Stimulated activated effector memory CD8-positive, alpha-beta T cell treated with anti-CD3 and anti-CD28 coated beads, Interleukin-12 subunit alpha, Interleukin-12 subunit beta, amount 100 ng/mL, for 72 hours (primary cell): ENCODE measurements around the gene THSD4.
"Not testable (repeated sequence)": the region's sequence is repeated elsewhere in the genome, so short reads cannot be mapped to it uniquely, and the experiment has no call there.

Experiments
- ATAC-seq: fragments of 150-1000 bp; cut with Tn5 transposase; 2 replicates; pipeline ENCODE4 v1.10.0; 2021
- DNase-seq, 2 donors: peaks; one replicate each; pipeline ENCODE4 v3.0.0; 2021 to 2022; ENCODE audit warnings: low spot score in 2 of 2
- H3K27ac Mint-ChIP-seq: one replicate; pipeline ENCODE4 v1.8.0; 2022; ENCODE audit warnings: mild to moderate bottlenecking, mixed read lengths
- H3K36me3 Mint-ChIP-seq: one replicate; pipeline ENCODE4 v1.8.0; 2022; ENCODE audit warnings: mild to moderate bottlenecking, mixed read lengths
- H3K4me1 Mint-ChIP-seq: one replicate; pipeline ENCODE4 v1.8.0; 2022; ENCODE audit warnings: mixed read lengths
- H3K4me3 Mint-ChIP-seq: one replicate; pipeline ENCODE4 v1.8.0; 2022; ENCODE audit warnings: mild to moderate bottlenecking, mixed read lengths
- H3K9me3 Mint-ChIP-seq: one replicate; pipeline ENCODE4 v1.8.0; 2022; ENCODE audit warnings: mixed read lengths

Gene THSD4

DNA sequence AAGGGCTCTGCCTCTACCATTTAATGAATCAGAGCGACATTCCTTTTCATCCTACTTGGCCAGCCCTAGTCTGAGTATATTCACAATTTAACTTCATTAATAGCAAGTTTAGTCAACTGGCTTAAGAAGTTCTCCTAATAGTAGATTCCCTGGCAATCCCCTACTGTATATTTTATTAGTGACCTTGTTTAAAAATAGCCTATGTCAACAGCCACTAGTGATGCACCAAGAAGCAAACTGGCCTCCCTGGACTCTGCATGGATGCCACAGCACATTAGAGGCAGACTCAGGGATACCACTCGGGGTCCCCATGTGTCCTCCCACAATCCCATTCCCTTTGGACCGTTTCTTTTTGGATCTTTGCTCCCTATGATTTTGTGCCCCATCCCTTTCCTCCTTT is 83.6 kb downstream of the THSD4 start:
- H3K4me1 Mint-ChIP-seq, result no peaks in the 10 kb centered on the region
- H3K4me3 Mint-ChIP-seq, result no peak overlapping the region
- DNase-seq (no peak), ATAC-seq (no peak)
- no peaks in the 10 kb centered on the region for H3K36me3 Mint-ChIP-seq
- peaks cover 3% of the 10 kb centered on the region for H3K9me3 Mint-ChIP-seq
- H3K27ac Mint-ChIP-seq, result no peak overlapping the region

DNA sequence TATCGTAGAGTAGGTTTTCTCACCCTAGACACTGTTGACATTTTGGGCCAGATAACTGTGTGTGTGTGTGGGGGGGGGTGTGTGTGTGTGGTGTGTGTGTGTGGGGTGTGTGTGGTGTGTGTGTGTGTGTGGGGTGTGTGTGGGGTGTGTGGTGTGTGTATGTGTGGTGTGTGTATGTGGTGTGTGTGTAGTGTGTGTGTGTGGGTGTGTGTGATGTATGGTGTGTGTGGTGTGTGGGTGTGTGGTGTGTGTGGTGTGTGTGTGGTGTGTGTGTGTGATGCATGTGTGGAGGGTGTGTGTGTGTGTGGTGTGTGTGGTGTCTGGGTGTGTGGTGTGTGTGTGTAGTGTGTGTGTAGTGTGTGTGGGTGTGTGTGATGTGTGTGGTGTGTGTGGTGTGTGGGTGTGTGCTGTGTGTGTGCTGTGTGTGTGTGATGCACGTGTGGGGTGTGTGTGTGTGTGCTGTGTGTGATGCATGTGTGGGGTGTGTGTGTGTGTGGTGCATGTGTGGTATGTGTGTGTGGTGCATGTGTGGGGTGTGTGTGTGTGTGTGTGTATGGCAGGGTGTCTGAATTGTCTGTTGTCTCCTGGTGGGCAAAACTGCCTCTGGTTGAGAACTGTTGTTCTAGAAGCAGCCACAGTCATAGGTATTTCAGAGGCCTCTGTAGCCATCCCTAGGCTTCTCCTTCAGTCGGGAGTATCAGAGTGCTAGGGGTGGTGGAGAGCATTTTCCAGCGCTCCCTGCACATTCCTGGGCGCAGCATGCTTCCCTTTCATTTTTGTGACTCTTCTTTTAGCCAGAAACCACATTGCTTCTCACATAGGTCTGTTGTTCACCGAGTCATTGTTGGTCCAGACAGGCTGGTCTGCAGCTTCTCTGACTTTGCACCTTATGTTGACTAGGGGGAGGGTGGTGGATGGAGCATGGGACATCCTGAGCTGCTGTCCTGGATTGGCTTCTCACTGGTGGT is 84.4 kb downstream of the THSD4 start:
- Mint-ChIP-seq H3K4me1 (no peaks in the 10 kb centered on the region), H3K27ac (no peak overlapping the region), H3K4me3 (no peak overlapping the region), H3K9me3 (peaks cover 3% of the 10 kb centered on the region), H3K36me3 (no peaks in the 10 kb centered on the region)
- no peak for DNase-seq
- no peak for ATAC-seq

DNA sequence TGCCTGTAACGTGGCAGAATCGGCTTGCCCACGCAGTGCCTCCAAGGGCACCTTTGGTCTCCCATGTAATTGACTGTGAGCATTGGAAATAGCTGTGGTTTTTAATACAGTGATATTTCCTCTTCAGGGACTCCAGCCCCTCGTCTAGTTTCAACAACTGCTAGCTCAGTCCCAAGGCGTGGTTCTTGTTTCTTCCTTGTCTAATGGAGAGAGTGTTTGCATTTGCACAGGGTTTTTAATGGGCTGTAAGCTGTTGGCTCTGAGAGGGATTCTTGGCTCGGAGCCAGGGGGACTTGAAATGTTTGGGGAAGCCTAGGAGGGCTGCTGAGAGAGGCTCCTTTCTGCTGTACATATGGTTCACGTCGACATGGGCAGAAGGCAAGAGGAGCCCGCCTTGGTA is 86.2 kb downstream of the THSD4 start:
- Mint-ChIP-seq H3K4me3 (no peak overlapping the region), H3K27ac (no peak overlapping the region), H3K36me3 (no peaks in the 10 kb centered on the region), H3K4me1 (no peaks in the 10 kb centered on the region), H3K9me3 (peaks cover 3% of the 10 kb centered on the region)
- DNase-seq, result no peak
- ATAC-seq, result no peak

GRCh38 chr15:71202712-71203111 is 87.4 kb downstream of the THSD4 start:
- H3K4me1 Mint-ChIP-seq, result no peaks in the 10 kb centered on the region
- ATAC-seq (no peak), DNase-seq (no peak)
- H3K4me3 Mint-ChIP-seq, result no peak overlapping the region
- no peaks in the 10 kb centered on the region for H3K36me3 Mint-ChIP-seq
- peaks cover 3% of the 10 kb centered on the region for H3K9me3 Mint-ChIP-seq
- H3K27ac Mint-ChIP-seq, result no peak overlapping the region

DNA sequence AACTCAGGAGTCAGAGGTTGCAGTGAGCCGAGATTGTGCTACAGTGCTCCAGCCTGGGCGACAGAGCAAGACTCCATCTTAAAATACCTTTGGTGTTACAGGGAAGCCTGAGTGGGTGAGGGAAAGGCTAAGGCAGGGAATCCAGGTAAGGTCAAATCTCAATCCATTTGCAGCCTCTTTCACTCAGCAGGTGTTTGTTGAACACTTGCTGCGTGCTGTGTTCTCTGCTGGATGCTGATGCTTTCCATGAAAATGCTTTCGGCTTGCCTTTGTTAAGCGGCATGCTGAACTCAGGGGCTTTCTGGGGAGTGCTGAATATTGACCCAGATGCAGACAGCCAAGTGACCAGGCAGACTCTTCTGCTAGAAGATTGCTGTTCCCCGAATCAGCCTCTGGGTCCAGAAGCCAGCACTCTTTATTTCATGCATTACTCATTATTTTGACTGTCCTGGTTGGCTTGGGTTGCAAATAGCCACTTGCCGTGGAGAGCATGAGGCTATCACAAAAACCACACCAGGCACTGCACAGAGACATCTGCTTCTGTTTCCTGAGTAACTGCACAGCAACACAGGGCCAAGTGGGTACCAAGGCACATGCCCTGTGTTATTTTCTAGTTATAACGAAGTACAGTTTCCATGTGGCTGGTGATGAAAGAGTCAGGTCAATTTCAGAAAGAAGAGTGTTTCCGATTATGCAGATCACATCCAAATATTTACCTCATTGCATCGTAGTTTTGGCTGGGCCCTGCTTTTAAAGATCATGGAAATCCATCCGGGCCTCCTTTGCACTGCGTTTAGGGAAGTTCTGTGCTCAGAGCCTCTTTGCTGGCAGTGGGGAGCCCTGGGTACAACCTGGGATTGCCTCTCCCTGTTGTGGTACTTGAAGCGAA is 88.6 kb downstream of the THSD4 start:
- H3K36me3 Mint-ChIP-seq, result no peaks in the 10 kb centered on the region
- H3K4me3 Mint-ChIP-seq, result no peak overlapping the region
- peaks cover 3% of the 10 kb centered on the region for H3K9me3 Mint-ChIP-seq
- DNase-seq (no peak), ATAC-seq (no peak)
- no peaks in the 10 kb centered on the region for H3K4me1 Mint-ChIP-seq
- H3K27ac Mint-ChIP-seq, result no peak overlapping the region

GRCh38 chr15:71207141-71207540 is 91.9 kb downstream of the THSD4 start:
- H3K9me3 Mint-ChIP-seq, result no peaks in the 10 kb centered on the region
- no peaks in the 10 kb centered on the region for H3K4me1 Mint-ChIP-seq
- DNase-seq (no peak), ATAC-seq (no peak)
- H3K27ac Mint-ChIP-seq, result no peak overlapping the region
- H3K4me3 Mint-ChIP-seq, result no peak overlapping the region
- H3K36me3 Mint-ChIP-seq, result no peaks in the 10 kb centered on the region

DNA sequence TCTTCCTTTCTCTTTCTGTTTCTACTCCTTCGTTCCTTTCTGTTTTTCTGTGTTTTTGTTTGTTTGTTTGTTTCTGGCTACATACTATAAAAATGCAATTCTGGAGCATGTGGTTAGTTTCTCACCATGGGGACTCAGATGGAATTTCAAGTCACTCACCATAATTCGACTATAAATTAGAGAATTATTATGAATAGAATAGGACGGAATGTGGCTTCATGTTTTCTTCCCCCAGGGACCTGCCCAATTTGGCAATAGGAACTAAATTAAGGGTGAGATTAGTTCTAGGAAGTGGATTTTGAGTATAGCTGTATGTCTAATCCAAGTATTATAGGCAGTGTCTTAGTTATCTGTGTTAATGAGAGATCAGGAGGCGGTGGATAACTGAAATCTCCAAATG is 96.9 kb downstream of the THSD4 start:
- no peaks in the 10 kb centered on the region for H3K36me3 Mint-ChIP-seq
- H3K27ac Mint-ChIP-seq, result no peak overlapping the region
- ATAC-seq (no peak), DNase-seq (no peak)
- no peak overlapping the region for H3K4me3 Mint-ChIP-seq
- no peaks in the 10 kb centered on the region for H3K9me3 Mint-ChIP-seq
- no peaks in the 10 kb centered on the region for H3K4me1 Mint-ChIP-seq

- ATAC-seq, H3K4me1 Mint-ChIP-seq, H3K4me3 Mint-ChIP-seq, H3K9me3 Mint-ChIP-seq, H3K36me3 Mint-ChIP-seq, DNase-seq, H3K27ac Mint-ChIP-seq: not testable (repeated sequence)
Observed at GRCh38 chr15:71213943-71214342, 98.7 kb downstream of the THSD4 start.

DNA sequence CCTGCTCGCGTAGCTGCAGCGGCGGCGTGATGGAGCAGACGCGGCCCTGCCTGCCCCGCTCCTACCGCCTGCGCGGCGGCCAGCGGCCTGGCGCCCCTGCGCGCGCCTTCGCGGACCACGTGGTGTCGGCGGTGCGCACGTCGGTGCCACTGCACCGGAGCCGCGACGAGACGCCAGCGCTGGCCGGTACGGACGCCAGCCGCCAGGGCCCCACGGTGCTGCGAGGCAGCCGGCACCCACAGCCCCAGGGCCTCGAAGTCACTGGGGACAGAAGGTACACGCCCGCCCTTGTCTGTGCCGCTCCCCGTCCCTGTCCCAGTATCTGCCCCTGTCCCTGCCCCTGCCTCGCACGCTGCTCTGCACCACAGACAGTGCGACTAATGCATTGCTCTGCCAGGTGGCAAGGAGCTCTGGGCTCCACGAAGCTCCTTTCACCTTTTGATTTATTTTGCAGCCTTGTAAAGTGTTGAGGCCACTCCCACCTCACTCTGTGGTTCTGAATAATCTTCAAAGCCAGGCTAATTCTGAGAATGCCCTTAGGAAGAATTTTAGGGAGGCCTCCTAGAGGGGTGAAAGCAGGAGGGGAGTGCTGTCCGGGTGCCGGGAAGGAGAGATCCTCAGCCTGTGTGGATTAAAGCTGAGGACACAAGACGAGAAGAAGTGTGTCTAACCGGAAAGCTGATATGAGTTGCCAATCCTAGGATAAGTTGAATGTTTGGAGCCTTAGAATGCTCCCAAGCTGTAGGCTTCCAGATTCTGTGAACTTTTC is 100.0 kb downstream of the THSD4 start:
- no peak overlapping the region for H3K27ac Mint-ChIP-seq
- no peak for DNase-seq
- H3K9me3 Mint-ChIP-seq, result no peaks in the 10 kb centered on the region
- H3K36me3 Mint-ChIP-seq, result no peaks in the 10 kb centered on the region
- H3K4me1 Mint-ChIP-seq, result no peaks in the 10 kb centered on the region
- H3K4me3 Mint-ChIP-seq, result no peak overlapping the region
- ATAC-seq, result no peak

GRCh38 chr15:71218272-71218805 is 103.1 kb downstream of the THSD4 start:
- H3K4me1 Mint-ChIP-seq, result no peaks in the 10 kb centered on the region
- no peak overlapping the region for H3K4me3 Mint-ChIP-seq
- no peak overlapping the region for H3K27ac Mint-ChIP-seq
- no peaks in the 10 kb centered on the region for H3K9me3 Mint-ChIP-seq
- H3K36me3 Mint-ChIP-seq, result no peaks in the 10 kb centered on the region
- ATAC-seq, result no peak
- no peak for DNase-seq

DNA sequence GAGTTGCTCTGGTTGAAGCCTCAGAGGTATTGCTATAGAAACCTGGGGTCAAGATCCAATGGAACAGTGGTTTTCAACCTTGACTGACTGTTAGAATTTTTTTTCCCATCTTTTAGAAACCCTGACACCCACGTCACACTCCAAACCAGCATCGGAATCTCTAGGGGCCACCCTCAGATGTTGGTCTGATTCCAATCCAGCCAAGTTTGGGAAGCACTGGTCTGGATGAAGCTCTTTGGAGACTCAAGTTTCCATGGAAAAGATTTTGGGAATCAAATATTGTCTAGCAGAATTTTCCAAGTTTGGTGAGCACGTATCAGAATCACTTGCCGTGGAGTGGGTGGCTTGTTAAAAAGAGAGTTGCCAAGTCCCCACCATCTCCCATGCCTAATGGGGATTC is 103.8 kb downstream of the THSD4 start:
- Mint-ChIP-seq H3K4me3 (no peak overlapping the region), H3K36me3 (no peaks in the 10 kb centered on the region), H3K9me3 (no peaks in the 10 kb centered on the region), H3K4me1 (no peaks in the 10 kb centered on the region), H3K27ac (no peak overlapping the region)
- DNase-seq, result no peak
- no peak for ATAC-seq

- Mint-ChIP-seq H3K4me3 (no peak overlapping the region), H3K9me3 (no peaks in the 10 kb centered on the region), H3K4me1 (no peaks in the 10 kb centered on the region), H3K27ac (no peak overlapping the region), H3K36me3 (no peaks in the 10 kb centered on the region)
- ATAC-seq, result no peak
- no peak for DNase-seq
Observed at GRCh38 chr15:71219645-71220044, 104.4 kb downstream of the THSD4 start.

DNA sequence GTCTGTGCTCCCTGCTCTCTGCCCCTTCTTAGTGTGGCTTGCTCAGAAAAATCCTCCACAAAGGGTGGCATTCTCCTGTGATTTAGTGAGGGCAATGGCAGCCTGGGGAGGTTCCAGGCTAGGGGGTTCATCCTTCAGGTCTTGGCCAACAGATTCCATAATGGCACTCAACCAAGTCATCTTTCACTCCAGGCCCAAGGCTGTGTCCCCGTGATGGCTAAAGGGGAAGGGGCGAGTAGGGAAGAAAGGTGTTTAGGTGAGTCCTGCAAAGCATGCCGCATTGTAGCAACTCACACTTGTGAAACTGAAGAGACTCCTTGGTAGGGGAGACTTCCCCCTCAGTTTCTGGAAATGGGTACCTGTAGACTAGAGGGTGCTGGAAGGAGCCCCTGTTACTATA is 105.6 kb downstream of the THSD4 start:
- H3K27ac Mint-ChIP-seq, result no peak overlapping the region
- H3K4me1 Mint-ChIP-seq, result no peaks in the 10 kb centered on the region
- DNase-seq (no peak), ATAC-seq (no peak)
- H3K4me3 Mint-ChIP-seq, result no peak overlapping the region
- no peaks in the 10 kb centered on the region for H3K9me3 Mint-ChIP-seq
- H3K36me3 Mint-ChIP-seq, result no peaks in the 10 kb centered on the region

- Mint-ChIP-seq H3K27ac (no peak overlapping the region), H3K9me3 (no peaks in the 10 kb centered on the region), H3K4me1 (no peaks in the 10 kb centered on the region), H3K4me3 (no peak overlapping the region), H3K36me3 (no peaks in the 10 kb centered on the region)
- no peak for DNase-seq
- no peak for ATAC-seq
Observed at GRCh38 chr15:71221417-71221816, 106.1 kb downstream of the THSD4 start.

DNA sequence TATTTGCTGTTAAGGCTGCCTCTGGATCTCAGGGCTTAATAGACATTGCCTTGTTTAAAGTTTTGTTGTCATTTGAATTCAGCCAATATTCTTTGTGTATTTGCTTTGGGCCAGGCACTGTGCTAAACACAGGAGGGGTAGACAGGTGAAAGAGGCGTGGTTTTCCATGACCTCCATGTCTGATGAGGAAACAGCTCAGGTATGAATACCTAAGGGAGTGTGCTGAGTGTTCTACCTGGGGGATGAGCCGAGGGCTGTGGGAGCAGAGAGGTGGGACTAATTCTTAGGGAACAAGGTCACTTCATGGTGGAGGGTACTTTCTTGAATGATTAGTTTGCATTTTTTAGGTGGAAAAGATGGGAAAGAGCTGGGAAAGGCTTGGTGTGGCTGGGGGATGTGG is 108.2 kb downstream of the THSD4 start:
- no peaks in the 10 kb centered on the region for H3K9me3 Mint-ChIP-seq
- H3K4me3 Mint-ChIP-seq, result no peak overlapping the region
- DNase-seq, result no peak

More for the DNA sequence above, 108.2 kb downstream of the THSD4 start:
- Mint-ChIP-seq H3K36me3 (no peaks in the 10 kb centered on the region), H3K4me1 (no peaks in the 10 kb centered on the region), H3K27ac (no peak overlapping the region)
- no peak for ATAC-seq
